ENCODE results near the gene CTNNA2. TPM values are rescaled to one million over a fixed set of nuclear protein-coding genes. Genes with fewer than 3 reads are reported as not detected.

CTNNA2 gene
- total and polyA plus RNA-seq, 12 donors = 0.09 to 0.57 (median 0.15) TPM; not detected in 9

GRCh38 chr2:80634590-80634989, 1121.7 kb downstream of the CTNNA2 start:
- no peaks in the 10 kb centered on the region for H3K4me1 ChIP-seq
- DNase-seq (no peak), ATAC-seq (no peak)
- 62 to 73% methylated on average over 4 of the region's 4 CpGs for WGBS, 2 donors
- intact Hi-C loops (cut with DNase I) = no loop called here
- peaks cover 0 to 7% (median 0%) of the 10 kb centered on the region in 11 donors for H3K9me3 ChIP-seq
- TF ChIP-seq, protein P1, sequence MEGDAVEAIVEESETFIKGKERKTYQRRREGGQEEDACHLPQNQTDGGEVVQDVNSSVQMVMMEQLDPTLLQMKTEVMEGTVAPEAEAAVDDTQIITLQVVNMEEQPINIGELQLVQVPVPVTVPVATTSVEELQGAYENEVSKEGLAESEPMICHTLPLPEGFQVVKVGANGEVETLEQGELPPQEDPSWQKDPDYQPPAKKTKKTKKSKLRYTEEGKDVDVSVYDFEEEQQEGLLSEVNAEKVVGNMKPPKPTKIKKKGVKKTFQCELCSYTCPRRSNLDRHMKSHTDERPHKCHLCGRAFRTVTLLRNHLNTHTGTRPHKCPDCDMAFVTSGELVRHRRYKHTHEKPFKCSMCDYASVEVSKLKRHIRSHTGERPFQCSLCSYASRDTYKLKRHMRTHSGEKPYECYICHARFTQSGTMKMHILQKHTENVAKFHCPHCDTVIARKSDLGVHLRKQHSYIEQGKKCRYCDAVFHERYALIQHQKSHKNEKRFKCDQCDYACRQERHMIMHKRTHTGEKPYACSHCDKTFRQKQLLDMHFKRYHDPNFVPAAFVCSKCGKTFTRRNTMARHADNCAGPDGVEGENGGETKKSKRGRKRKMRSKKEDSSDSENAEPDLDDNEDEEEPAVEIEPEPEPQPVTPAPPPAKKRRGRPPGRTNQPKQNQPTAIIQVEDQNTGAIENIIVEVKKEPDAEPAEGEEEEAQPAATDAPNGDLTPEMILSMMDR (IDR thresholded peaks at IDR 0.05) = no peak
- H3K27ac ChIP-seq = no peak overlapping the region
- no peaks in the 10 kb centered on the region for H3K36me3 ChIP-seq
- no peak overlapping the region for H3K4me3 ChIP-seq
- no peaks in the 10 kb centered on the region for H3K27me3 ChIP-seq

DNA sequence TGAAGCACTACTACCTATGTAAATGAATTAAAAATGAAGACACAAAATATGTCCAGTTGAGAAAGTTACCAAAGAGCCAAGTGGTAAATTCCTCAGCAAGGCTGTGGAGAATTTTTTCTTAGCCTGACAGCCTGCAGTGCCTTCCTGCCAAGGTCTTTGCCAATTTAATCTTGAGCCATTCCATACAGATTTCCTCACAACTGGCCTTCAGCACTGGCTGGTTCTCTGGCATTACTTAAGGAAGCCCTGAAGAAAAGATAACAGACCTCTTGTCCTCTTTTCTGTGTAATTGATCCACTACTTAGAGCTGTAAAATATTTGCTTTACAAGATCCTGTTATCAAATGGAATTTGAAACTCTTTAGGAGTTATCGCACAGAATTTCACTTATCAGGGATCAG, 1125.9 kb downstream of the CTNNA2 start:
- 12 to 16% methylated on average over 1 of the region's 1 CpG for WGBS, 2 donors
- Histone ChIP-seq H3K27me3 (no peaks in the 10 kb centered on the region), H3K36me3 (no peaks in the 10 kb centered on the region), H3K4me1 (no peaks in the 10 kb centered on the region), H3K4me3 (no peak overlapping the region), H3K27ac (no peak overlapping the region), H3K9me3 (peaks cover 0 to 7% (median 0%) of the 10 kb centered on the region in 11 donors)
- TF ChIP-seq, protein P1 (IDR thresholded peaks at IDR 0.05) = no peak
- ATAC-seq (no peak), DNase-seq (no peak)
- intact Hi-C loops (cut with DNase I) = no loop called here

DNA sequence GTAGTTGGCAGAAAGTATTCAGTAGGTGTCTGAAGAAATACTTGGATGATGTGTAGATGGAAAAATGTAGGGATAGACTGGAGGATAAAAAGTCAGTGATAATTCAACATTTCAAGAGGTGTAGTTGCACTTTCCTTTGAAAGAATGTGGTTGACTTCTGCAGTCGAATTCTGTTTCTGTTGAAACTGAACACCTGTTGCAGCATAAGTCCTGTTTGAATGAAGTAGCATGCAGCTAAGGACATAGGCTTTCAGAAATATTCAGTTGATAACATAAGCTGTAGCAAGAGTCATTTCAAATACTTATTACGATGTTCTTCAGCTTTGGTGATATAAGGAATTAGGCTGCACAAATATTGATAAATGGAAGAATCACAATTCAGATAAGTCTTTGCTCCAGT, 1129.6 kb downstream of the CTNNA2 start:
- 62 to 66% methylated on average over 2 of the region's 2 CpGs for WGBS, 2 donors
- no peak for ATAC-seq
- DNase-seq = no peak

DNA sequence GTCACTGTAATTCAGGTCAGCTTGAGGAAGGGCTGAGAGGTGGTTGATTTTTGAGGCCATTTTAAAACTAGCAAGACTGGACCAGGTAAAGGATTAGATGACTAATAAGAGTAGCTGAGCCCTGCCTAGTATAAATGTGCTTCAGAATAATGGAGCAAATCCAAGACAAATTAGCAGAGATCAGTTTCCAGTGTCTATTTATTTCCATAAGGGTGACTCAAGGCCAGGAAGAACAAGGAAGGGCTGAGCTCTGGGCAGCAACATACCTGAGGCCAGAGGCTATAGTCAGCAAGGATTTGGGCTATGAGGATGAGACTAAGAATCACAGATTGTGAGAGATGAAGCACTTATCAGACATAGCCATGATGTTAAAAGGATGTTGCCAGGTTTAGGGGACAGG, 1130.7 kb downstream of the CTNNA2 start:
- Histone ChIP-seq H3K9me3 (no peaks in the 10 kb centered on the region), H3K27me3 (no peaks in the 10 kb centered on the region), H3K4me3 (no peak overlapping the region), H3K4me1 (no peaks in the 10 kb centered on the region), H3K36me3 (no peaks in the 10 kb centered on the region), H3K27ac (no peak overlapping the region)
- intact Hi-C loops (cut with DNase I) = loop anchor here in 1 of 10 donors (5.0 kb wide), 1 partner anchor 1881 kb away; no protein-coding TSS in a partner anchor
- no peak for ATAC-seq
- no peak for DNase-seq
- TF ChIP-seq, protein P1 (IDR thresholded peaks at IDR 0.05) = no peak

More for the DNA sequence above, 1129.6 kb downstream of the CTNNA2 start:
- Histone ChIP-seq H3K4me1 (no peaks in the 10 kb centered on the region), H3K27ac (no peak overlapping the region), H3K36me3 (no peaks in the 10 kb centered on the region), H3K4me3 (no peak overlapping the region), H3K27me3 (no peaks in the 10 kb centered on the region), H3K9me3 (no peaks in the 10 kb centered on the region)
- TF ChIP-seq, protein P1 (IDR thresholded peaks at IDR 0.05) = no peak
- intact Hi-C loops (cut with DNase I) = loop anchor here in 1 of 10 donors (5.0 kb wide), 1 partner anchor 1880 kb away; no protein-coding TSS in a partner anchor

Data from heart right ventricle (tissue), 16 donors.